ENCODE measurements around the gene ETV5. TPM values are rescaled to one million over a fixed set of nuclear protein-coding genes. Genes with fewer than 3 reads are reported as not detected.
"Not testable (repeated sequence)": the region's sequence is repeated elsewhere in the genome, so short reads cannot be mapped to it uniquely, and the experiment has no call there.

ETV5 gene
- total RNA-seq, 1 experiment from 2014 or later = 92.9 TPM

DNA sequence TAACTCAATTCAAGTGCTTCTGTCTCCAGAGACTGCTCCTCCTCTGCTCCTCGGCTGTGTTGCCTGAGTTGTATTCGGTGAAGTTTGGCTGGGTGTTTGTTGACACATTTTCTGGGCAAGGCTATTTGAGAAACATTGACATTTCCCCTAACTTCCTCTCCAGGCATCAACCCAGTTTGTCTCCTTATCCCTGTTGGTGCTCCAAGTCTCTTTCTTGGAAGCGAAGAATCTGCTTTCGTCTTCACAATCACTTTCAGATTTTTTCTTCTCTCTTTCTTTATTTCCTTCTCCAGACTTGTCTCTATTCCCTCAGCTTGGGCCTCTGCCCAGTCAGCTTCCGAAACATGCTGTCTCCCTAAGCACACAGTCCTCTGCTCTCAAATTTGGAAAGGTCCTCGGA is 84.7 kb downstream of the ETV5 start:
- POLR2A ChIA-PET (ENCODE audit: low non-redundant PET) = interaction anchor here (0.7 kb wide), 1 partner anchor 8 kb away, joined by 3 read pairs; no protein-coding TSS in a partner anchor

DNA sequence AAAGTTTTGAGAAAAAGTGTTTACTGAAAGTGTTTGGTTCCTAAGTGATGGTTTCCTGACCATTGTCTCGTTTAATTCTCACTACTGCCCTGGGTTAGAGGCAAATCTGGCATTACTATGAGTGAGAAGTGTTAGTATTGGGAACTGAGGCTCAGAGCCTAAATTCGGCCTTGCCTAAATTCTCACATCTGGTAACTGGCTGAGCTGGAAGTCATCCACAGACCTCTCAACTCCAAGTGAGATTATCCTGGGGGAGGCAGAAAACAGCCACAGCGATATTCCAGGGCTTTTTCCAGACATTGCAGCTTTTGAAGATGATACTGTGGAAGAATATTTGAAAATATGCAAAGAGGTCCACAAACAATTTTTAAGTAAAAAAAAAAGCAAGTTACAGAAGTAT is 86.0 kb downstream of the ETV5 start:
- intact Hi-C loops (cut with micrococcal nuclease; ENCODE audit: unreplicated experiment) = no loop called here
- no TSS peak for BruUV-seq (replicated peaks)
- no peak overlapping the region for H3K27ac ChIP-seq (ENCODE audit: low read depth, low read length, poor library complexity, severe bottlenecking)
- H3K36me3 ChIP-seq (ENCODE audit: insufficient read depth, low read length, poor library complexity, severe bottlenecking) = no peaks in the 10 kb centered on the region
- TF ChIP-seq, protein P1, sequence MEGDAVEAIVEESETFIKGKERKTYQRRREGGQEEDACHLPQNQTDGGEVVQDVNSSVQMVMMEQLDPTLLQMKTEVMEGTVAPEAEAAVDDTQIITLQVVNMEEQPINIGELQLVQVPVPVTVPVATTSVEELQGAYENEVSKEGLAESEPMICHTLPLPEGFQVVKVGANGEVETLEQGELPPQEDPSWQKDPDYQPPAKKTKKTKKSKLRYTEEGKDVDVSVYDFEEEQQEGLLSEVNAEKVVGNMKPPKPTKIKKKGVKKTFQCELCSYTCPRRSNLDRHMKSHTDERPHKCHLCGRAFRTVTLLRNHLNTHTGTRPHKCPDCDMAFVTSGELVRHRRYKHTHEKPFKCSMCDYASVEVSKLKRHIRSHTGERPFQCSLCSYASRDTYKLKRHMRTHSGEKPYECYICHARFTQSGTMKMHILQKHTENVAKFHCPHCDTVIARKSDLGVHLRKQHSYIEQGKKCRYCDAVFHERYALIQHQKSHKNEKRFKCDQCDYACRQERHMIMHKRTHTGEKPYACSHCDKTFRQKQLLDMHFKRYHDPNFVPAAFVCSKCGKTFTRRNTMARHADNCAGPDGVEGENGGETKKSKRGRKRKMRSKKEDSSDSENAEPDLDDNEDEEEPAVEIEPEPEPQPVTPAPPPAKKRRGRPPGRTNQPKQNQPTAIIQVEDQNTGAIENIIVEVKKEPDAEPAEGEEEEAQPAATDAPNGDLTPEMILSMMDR (conservative IDR thresholded peaks at IDR 0.05; ENCODE audit: low read depth, low read length) = no peak
- TF ChIP-seq EZH2 (IDR thresholded peaks at IDR 0.05; ENCODE audit: borderline replicate concordance, low read depth, low read length, poor library complexity, severe bottlenecking) = no peak
- CTCF ChIA-PET = no interaction called here
- H3K4me1 ChIP-seq (ENCODE audit: insufficient read depth, low read length, poor library complexity, severe bottlenecking) = peaks cover 11% of the 10 kb centered on the region
- H3K27me3 ChIP-seq (replicated peaks; ENCODE audit: insufficient read depth, low read depth, low read length, poor library complexity) = no peaks in the 10 kb centered on the region
- no peak overlapping the region for H3K4me3 ChIP-seq (ENCODE audit: low read depth, low read length, poor library complexity, severe bottlenecking)
- POLR2A ChIA-PET (ENCODE audit: low non-redundant PET) = no interaction called here
- no peak for DNase-seq (ENCODE audit: low spot score)
- no peaks in the 10 kb centered on the region for H3K9me3 ChIP-seq (ENCODE audit: low read depth, low read length, poor library complexity, severe bottlenecking)

More for the DNA sequence above, 84.7 kb downstream of the ETV5 start:
- no peak overlapping the region for H3K27ac ChIP-seq (ENCODE audit: low read depth, low read length, poor library complexity, severe bottlenecking)
- H3K4me3 ChIP-seq (ENCODE audit: low read depth, low read length, poor library complexity, severe bottlenecking) = no peak overlapping the region
- CTCF ChIA-PET = no interaction called here
- H3K36me3 ChIP-seq (ENCODE audit: insufficient read depth, low read length, poor library complexity, severe bottlenecking) = no peaks in the 10 kb centered on the region
- H3K27me3 ChIP-seq (replicated peaks; ENCODE audit: insufficient read depth, low read depth, low read length, poor library complexity) = no peaks in the 10 kb centered on the region
- BruUV-seq (replicated peaks) = no TSS peak
- intact Hi-C loops (cut with micrococcal nuclease; ENCODE audit: unreplicated experiment) = no loop called here
- no peaks in the 10 kb centered on the region for H3K9me3 ChIP-seq (ENCODE audit: low read depth, low read length, poor library complexity, severe bottlenecking)
- no peak for DNase-seq (ENCODE audit: low spot score)
- peaks cover 11% of the 10 kb centered on the region for H3K4me1 ChIP-seq (ENCODE audit: insufficient read depth, low read length, poor library complexity, severe bottlenecking)
- TF ChIP-seq, protein P1 (conservative IDR thresholded peaks at IDR 0.05; ENCODE audit: low read depth, low read length) = no peak
- TF ChIP-seq EZH2 (IDR thresholded peaks at IDR 0.05; ENCODE audit: borderline replicate concordance, low read depth, low read length, poor library complexity, severe bottlenecking) = no peak

DNA sequence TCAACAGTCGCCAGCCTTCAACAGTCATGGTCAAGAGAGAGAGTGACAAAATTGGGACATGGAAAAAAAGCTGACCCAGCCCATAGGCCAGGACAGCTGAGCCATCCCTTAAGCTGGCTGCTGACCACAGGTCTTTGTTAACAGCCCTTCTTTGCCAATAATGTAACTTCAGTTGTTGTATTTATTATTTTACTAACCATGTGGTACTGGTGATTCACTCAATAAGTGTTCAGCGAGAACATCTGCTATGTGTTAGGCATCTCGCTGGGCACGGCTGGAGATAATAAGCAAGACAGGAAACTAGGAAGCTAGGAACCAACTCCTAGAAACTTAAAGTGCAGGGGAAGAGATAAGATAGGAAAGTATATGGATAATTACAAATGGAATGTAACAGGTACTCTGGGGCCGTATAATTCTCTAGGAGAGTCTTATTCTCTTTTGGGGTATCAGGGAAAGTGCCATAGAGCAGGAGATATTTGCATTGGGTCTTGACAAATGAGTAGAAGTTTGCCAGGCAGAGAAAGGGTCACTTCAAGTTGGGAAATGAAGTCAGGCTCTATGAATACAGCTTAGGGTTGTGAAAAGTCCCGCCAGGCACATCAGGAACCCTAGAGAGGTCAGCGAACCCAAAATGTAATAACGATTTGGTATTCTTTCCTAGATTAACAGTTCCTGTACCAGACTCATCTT is 87.1 kb downstream of the ETV5 start:
- peak; percentile 91 for DNase-seq (ENCODE audit: low spot score)
- H3K4me3 ChIP-seq (ENCODE audit: low read depth, low read length, poor library complexity, severe bottlenecking) = no peak overlapping the region
- H3K4me1 ChIP-seq (ENCODE audit: insufficient read depth, low read length, poor library complexity, severe bottlenecking) = peaks cover 11% of the 10 kb centered on the region
- ChIA-PET POLR2A (ENCODE audit: low non-redundant PET) (interaction anchor here (0.5 kb wide), 1 partner anchor 77 kb away, joined by 5 read pairs; no protein-coding TSS in a partner anchor), CTCF (no interaction called here)
- H3K9me3 ChIP-seq (ENCODE audit: low read depth, low read length, poor library complexity, severe bottlenecking) = peaks cover 1% of the 10 kb centered on the region
- no peaks in the 10 kb centered on the region for H3K36me3 ChIP-seq (ENCODE audit: insufficient read depth, low read length, poor library complexity, severe bottlenecking)
- intact Hi-C loops (cut with micrococcal nuclease; ENCODE audit: unreplicated experiment) = loop anchor here (2.0 kb wide), 1 partner anchor 77 kb away; no protein-coding TSS in a partner anchor
- no peak for TF ChIP-seq EZH2 (IDR thresholded peaks at IDR 0.05; ENCODE audit: borderline replicate concordance, low read depth, low read length, poor library complexity, severe bottlenecking)
- TF ChIP-seq, protein P1 (conservative IDR thresholded peaks at IDR 0.05; ENCODE audit: low read depth, low read length) = no peak
- no TSS peak for BruUV-seq (replicated peaks)
- no peaks in the 10 kb centered on the region for H3K27me3 ChIP-seq (replicated peaks; ENCODE audit: insufficient read depth, low read depth, low read length, poor library complexity)
- H3K27ac ChIP-seq (ENCODE audit: low read depth, low read length, poor library complexity, severe bottlenecking) = peak overlapping the region; percentile 49

DNA sequence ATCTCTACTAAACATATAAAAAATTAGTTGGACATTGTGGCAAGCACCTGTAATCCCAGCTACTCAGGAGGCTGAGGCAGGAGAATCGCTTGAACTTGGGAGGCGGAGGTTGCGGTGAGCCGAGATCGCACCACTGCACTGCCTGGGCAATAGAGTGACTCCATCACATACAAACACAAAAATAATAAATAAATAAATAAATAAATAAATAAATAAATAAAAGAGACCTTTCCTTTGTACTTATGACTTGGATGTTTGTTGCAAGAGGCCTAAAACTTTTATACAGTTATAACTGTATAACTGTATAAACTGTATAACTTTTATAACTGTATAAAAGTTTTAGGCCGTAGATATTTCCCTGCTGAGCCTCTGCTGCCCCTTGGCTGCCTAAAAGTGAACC is 87.6 kb downstream of the ETV5 start:
- POLR2A ChIA-PET (ENCODE audit: low non-redundant PET); H3K36me3 ChIP-seq (ENCODE audit: insufficient read depth, low read length, poor library complexity, severe bottlenecking); DNase-seq (ENCODE audit: low spot score); CTCF ChIA-PET; H3K27me3 ChIP-seq (replicated peaks; ENCODE audit: insufficient read depth, low read depth, low read length, poor library complexity); H3K9me3 ChIP-seq (ENCODE audit: low read depth, low read length, poor library complexity, severe bottlenecking); BruUV-seq (replicated peaks); H3K4me3 ChIP-seq (ENCODE audit: low read depth, low read length, poor library complexity, severe bottlenecking): not testable (repeated sequence)
- peaks cover 11% of the 10 kb centered on the region for H3K4me1 ChIP-seq (ENCODE audit: insufficient read depth, low read length, poor library complexity, severe bottlenecking)
- intact Hi-C loops (cut with micrococcal nuclease; ENCODE audit: unreplicated experiment) = loop anchor here (2.0 kb wide), 1 partner anchor 78 kb away; no protein-coding TSS in a partner anchor
- peak overlapping the region; percentile 49 for H3K27ac ChIP-seq (ENCODE audit: low read depth, low read length, poor library complexity, severe bottlenecking)

DNA sequence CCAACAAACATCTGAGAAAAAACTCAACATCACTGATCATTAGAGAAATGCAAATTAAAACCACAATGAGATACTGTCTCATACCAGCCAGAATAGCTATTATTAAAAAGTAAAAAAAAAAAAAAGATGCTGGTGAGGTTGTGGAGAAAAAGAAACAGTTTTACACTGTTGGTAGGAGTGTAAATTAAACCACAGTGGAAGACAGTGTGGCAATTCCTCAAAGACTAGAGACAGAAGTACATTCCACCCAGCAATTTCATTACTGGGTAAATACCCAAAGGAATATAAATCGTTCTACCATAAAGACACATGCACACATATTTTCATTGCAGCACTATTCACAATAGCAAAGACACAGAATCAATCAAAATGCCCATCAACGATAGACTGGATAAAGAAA is 89.6 kb downstream of the ETV5 start:
- CTCF ChIA-PET; DNase-seq (ENCODE audit: low spot score); H3K36me3 ChIP-seq (ENCODE audit: insufficient read depth, low read length, poor library complexity, severe bottlenecking); H3K4me3 ChIP-seq (ENCODE audit: low read depth, low read length, poor library complexity, severe bottlenecking); BruUV-seq (replicated peaks); H3K27ac ChIP-seq (ENCODE audit: low read depth, low read length, poor library complexity, severe bottlenecking); H3K9me3 ChIP-seq (ENCODE audit: low read depth, low read length, poor library complexity, severe bottlenecking); intact Hi-C loops (cut with micrococcal nuclease; ENCODE audit: unreplicated experiment); H3K27me3 ChIP-seq (replicated peaks; ENCODE audit: insufficient read depth, low read depth, low read length, poor library complexity): not testable (repeated sequence)
- peaks cover 11% of the 10 kb centered on the region for H3K4me1 ChIP-seq (ENCODE audit: insufficient read depth, low read length, poor library complexity, severe bottlenecking)
- POLR2A ChIA-PET (ENCODE audit: low non-redundant PET) = interaction anchor here (0.6 kb wide), 1 partner anchor 211 kb away, joined by 6 read pairs; no protein-coding TSS in a partner anchor

Data from A673 (cell line).